HG02885 (cell line): Measurements from ENCODE around the gene SCYL2.
"Not testable (repeated sequence)": the region's sequence is repeated elsewhere in the genome, so short reads cannot be mapped to it uniquely, and the experiment has no call there.

Source experiments
- ATAC-seq: cut with Tn5 transposase; IDR thresholded peaks from one replicate; pipeline ENCODE4 v1.9.1; 2021; ENCODE audit warnings: mild to moderate bottlenecking; ENCODE audit not compliant: unreplicated experiment, poor library complexity

Gene SCYL2

GRCh38 chr12:100263131-100263530 is 3.8 kb upstream of the SCYL2 start:
- ATAC-seq, result no peak

- ATAC-seq, result not testable (repeated sequence)
Measured at GRCh38 chr12:100265107-100265506, 1.9 kb upstream of the SCYL2 start.

- peak; percentile 12 for ATAC-seq
Measured at GRCh38 chr12:100265732-100266584, 1.0 kb upstream of the SCYL2 start.

GRCh38 chr12:100266585-100266834 is 467 bp upstream of the SCYL2 start:
- peak; percentile 84 for ATAC-seq

- peak; percentile 15 for ATAC-seq
Measured at GRCh38 chr12:100267603-100268281, 765 bp downstream of the SCYL2 start.

GRCh38 chr12:100268835-100269564 is 2.0 kb downstream of the SCYL2 start:
- ATAC-seq, result no peak

GRCh38 chr12:100273782-100274181 is 6.8 kb downstream of the SCYL2 start:
- no peak for ATAC-seq

- no peak for ATAC-seq
Measured at GRCh38 chr12:100274291-100274690, 7.3 kb downstream of the SCYL2 start.

GRCh38 chr12:100279159-100279558 is 12.2 kb downstream of the SCYL2 start:
- no peak for ATAC-seq

GRCh38 chr12:100279607-100280244 is 12.7 kb downstream of the SCYL2 start:
- no peak for ATAC-seq

GRCh38 chr12:100284556-100284955 is 17.6 kb downstream of the SCYL2 start:
- ATAC-seq, result not testable (repeated sequence)

GRCh38 chr12:100289038-100289437 is 22.1 kb downstream of the SCYL2 start:
- no peak for ATAC-seq

- no peak for ATAC-seq
Measured at GRCh38 chr12:100290016-100290415, 23.0 kb downstream of the SCYL2 start.

GRCh38 chr12:100293017-100293416 is 26.0 kb downstream of the SCYL2 start:
- no peak for ATAC-seq

GRCh38 chr12:100294366-100294765 is 27.4 kb downstream of the SCYL2 start:
- not testable (repeated sequence) for ATAC-seq

- no peak for ATAC-seq
Measured at GRCh38 chr12:100295764-100296555, 29.0 kb downstream of the SCYL2 start.

- no peak for ATAC-seq
Measured at GRCh38 chr12:100302081-100302480, 35.1 kb downstream of the SCYL2 start.

GRCh38 chr12:100303831-100304230 is 36.9 kb downstream of the SCYL2 start:
- ATAC-seq, result no peak

GRCh38 chr12:100304334-100304733 is 37.4 kb downstream of the SCYL2 start:
- not testable (repeated sequence) for ATAC-seq

- ATAC-seq, result not testable (repeated sequence)
Measured at GRCh38 chr12:100308138-100308537, 41.2 kb downstream of the SCYL2 start.
